Measurements from ENCODE around the gene MOCS2. TPM values are rescaled to one million over a fixed set of nuclear protein-coding genes. Genes with fewer than 3 reads are reported as not detected.

Gene MOCS2
- total RNA-seq, 1 donor from 2014 or later, result 31.2 TPM

- Mint-ChIP-seq H3K27ac (ENCODE audit: unreplicated experiment) (no peak overlapping the region), H3K9me3 (ENCODE audit: unreplicated experiment) (no peaks in the 10 kb centered on the region), H3K36me3 (ENCODE audit: unreplicated experiment) (no peaks in the 10 kb centered on the region), H3K4me3 (ENCODE audit: unreplicated experiment) (no peak overlapping the region), H3K4me1 (ENCODE audit: unreplicated experiment) (peaks cover 19% of the 10 kb centered on the region), H3K27me3 (ENCODE audit: unreplicated experiment) (no peaks in the 10 kb centered on the region)
- TF ChIP-seq CTCF (IDR thresholded peaks at IDR 0.05), result no peak
- DNase-seq (ENCODE audit: extremely low spot score, unreplicated experiment), result no peak
These were observed 20.0 kb downstream of the MOCS2 start for GRCh38 chr5:53089481-53089991.

- H3K9me3 Mint-ChIP-seq (ENCODE audit: unreplicated experiment), result no peaks in the 10 kb centered on the region
- no peak for TF ChIP-seq CTCF (IDR thresholded peaks at IDR 0.05)
- no peak overlapping the region for H3K27ac Mint-ChIP-seq (ENCODE audit: unreplicated experiment)
- no peaks in the 10 kb centered on the region for H3K27me3 Mint-ChIP-seq (ENCODE audit: unreplicated experiment)
- H3K36me3 Mint-ChIP-seq (ENCODE audit: unreplicated experiment), result no peaks in the 10 kb centered on the region
- H3K4me1 Mint-ChIP-seq (ENCODE audit: unreplicated experiment), result peaks cover 21% of the 10 kb centered on the region
- no peak overlapping the region for H3K4me3 Mint-ChIP-seq (ENCODE audit: unreplicated experiment)
- no peak for DNase-seq (ENCODE audit: extremely low spot score, unreplicated experiment)
These were observed 21.9 kb downstream of the MOCS2 start for GRCh38 chr5:53087621-53088121.

GRCh38 chr5:53087171-53087570, 22.4 kb downstream of the MOCS2 start:
- H3K9me3 Mint-ChIP-seq (ENCODE audit: unreplicated experiment), result no peaks in the 10 kb centered on the region
- H3K4me1 Mint-ChIP-seq (ENCODE audit: unreplicated experiment), result peaks cover 21% of the 10 kb centered on the region
- H3K27ac Mint-ChIP-seq (ENCODE audit: unreplicated experiment), result no peak overlapping the region
- H3K27me3 Mint-ChIP-seq (ENCODE audit: unreplicated experiment), result no peaks in the 10 kb centered on the region
- no peak for TF ChIP-seq CTCF (IDR thresholded peaks at IDR 0.05)
- no peaks in the 10 kb centered on the region for H3K36me3 Mint-ChIP-seq (ENCODE audit: unreplicated experiment)
- DNase-seq (ENCODE audit: extremely low spot score, unreplicated experiment), result no peak
- H3K4me3 Mint-ChIP-seq (ENCODE audit: unreplicated experiment), result no peak overlapping the region

- Mint-ChIP-seq H3K9me3 (ENCODE audit: unreplicated experiment) (no peaks in the 10 kb centered on the region), H3K36me3 (ENCODE audit: unreplicated experiment) (no peaks in the 10 kb centered on the region), H3K4me1 (ENCODE audit: unreplicated experiment) (peaks cover 7% of the 10 kb centered on the region), H3K27ac (ENCODE audit: unreplicated experiment) (no peak overlapping the region), H3K4me3 (ENCODE audit: unreplicated experiment) (no peak overlapping the region), H3K27me3 (ENCODE audit: unreplicated experiment) (no peaks in the 10 kb centered on the region)
- no peak for TF ChIP-seq CTCF (IDR thresholded peaks at IDR 0.05)
- DNase-seq (ENCODE audit: extremely low spot score, unreplicated experiment), result no peak
These were observed 24.9 kb downstream of the MOCS2 start for GRCh38 chr5:53084546-53085255.

- DNase-seq (ENCODE audit: extremely low spot score, unreplicated experiment), result no peak
- Mint-ChIP-seq H3K4me1 (ENCODE audit: unreplicated experiment) (peaks cover 2% of the 10 kb centered on the region), H3K27me3 (ENCODE audit: unreplicated experiment) (no peaks in the 10 kb centered on the region), H3K9me3 (ENCODE audit: unreplicated experiment) (no peaks in the 10 kb centered on the region), H3K36me3 (ENCODE audit: unreplicated experiment) (no peaks in the 10 kb centered on the region), H3K27ac (ENCODE audit: unreplicated experiment) (no peak overlapping the region), H3K4me3 (ENCODE audit: unreplicated experiment) (no peak overlapping the region)
- no peak for TF ChIP-seq CTCF (IDR thresholded peaks at IDR 0.05)
These were observed 25.6 kb downstream of the MOCS2 start for GRCh38 chr5:53083927-53084326.

Measured in osteocyte (in vitro differentiated cells).